PC-3 (cell line): ENCODE results near the gene KLHL28.

Experiments
- EZH2 ChIP-seq: fragments of 300-600 bp; sonication (generic); IDR thresholded peaks from one replicate; pipeline ENCODE4 v1.6.1; 2017; ENCODE audit warnings: antibody characterized with exemption, mild to moderate bottlenecking, low read length; ENCODE audit not compliant: unreplicated experiment
- TF ChIP-seq, protein P1 (sequence below): fragments of 300-600 bp; sonication (generic); conservative IDR thresholded peaks from 2 replicates; pipeline ENCODE4 v1.5.1; 2017; ENCODE audit warnings: antibody characterized with exemption, low read depth, mild to moderate bottlenecking, low read length

DNA sequence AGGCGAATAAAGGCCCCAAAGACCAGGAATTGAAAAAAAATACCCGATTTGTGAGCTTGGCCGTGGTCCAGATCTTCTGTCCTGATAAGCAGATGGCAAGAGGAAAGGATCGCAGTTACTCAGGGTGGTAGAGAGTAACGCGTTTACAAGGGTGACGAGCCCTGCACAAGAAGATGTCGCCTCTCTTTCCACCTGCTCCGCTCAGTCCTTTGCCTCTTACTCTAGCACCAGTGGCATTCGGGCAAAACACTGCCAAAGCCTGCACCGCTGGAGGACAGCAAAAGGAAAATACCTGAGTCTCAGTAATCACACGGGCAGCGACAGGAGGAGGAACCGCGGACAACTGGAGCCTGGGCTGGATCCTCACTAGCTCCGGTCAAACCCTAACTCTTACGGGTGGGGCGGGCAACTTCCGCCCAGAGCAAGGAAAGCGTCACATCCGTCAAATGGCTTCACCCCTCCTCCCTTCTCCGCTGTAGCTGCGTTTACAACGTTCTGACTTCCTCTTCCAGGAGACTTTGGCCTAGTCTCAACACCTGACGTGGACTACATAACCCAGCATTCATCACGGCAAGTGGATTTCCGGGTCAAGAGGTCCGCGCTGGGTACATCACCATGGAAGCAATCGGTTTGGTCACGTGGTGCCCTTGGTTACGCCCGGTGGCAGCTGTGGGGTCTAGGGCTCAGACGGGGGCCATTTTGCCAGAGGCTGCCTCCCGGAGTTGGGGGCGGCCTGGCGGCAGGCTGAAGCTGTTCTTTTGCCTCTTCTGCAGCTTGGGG, at the start of gene KLHL28, which contains the start of gene TOGARAM1:
- TF ChIP-seq EZH2 = no peak
- TF ChIP-seq, protein P1, sequence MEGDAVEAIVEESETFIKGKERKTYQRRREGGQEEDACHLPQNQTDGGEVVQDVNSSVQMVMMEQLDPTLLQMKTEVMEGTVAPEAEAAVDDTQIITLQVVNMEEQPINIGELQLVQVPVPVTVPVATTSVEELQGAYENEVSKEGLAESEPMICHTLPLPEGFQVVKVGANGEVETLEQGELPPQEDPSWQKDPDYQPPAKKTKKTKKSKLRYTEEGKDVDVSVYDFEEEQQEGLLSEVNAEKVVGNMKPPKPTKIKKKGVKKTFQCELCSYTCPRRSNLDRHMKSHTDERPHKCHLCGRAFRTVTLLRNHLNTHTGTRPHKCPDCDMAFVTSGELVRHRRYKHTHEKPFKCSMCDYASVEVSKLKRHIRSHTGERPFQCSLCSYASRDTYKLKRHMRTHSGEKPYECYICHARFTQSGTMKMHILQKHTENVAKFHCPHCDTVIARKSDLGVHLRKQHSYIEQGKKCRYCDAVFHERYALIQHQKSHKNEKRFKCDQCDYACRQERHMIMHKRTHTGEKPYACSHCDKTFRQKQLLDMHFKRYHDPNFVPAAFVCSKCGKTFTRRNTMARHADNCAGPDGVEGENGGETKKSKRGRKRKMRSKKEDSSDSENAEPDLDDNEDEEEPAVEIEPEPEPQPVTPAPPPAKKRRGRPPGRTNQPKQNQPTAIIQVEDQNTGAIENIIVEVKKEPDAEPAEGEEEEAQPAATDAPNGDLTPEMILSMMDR = no peak
